Progenitor cell of endocrine pancreas (in vitro differentiated cells): ENCODE results near the gene ST8SIA5. TPM values are rescaled to one million over a fixed set of nuclear protein-coding genes. Genes with fewer than 3 reads are reported as not detected.

Experiments
- DNase-seq: peaks from one replicate; pipeline ENCODE4 v3.0.0; 2021; ENCODE audit warnings: low spot score; ENCODE audit not compliant: unreplicated experiment
- H3K27ac Mint-ChIP-seq: 2 replicates; pipeline ENCODE4 v1.8.0; 2021; ENCODE audit warnings: mild to moderate bottlenecking, moderate library complexity, mixed read lengths
- H3K27me3 Mint-ChIP-seq: 2 replicates; pipeline ENCODE4 v1.8.0; 2021; ENCODE audit warnings: mixed read lengths
- H3K36me3 Mint-ChIP-seq: 2 replicates; pipeline ENCODE4 v1.8.0; 2022; ENCODE audit warnings: mixed read lengths; ENCODE audit not compliant: insufficient read depth
- H3K4me1 Mint-ChIP-seq: 2 replicates; pipeline ENCODE4 v1.8.0; 2021; ENCODE audit warnings: low read depth, mixed read lengths
- H3K4me3 Mint-ChIP-seq: 2 replicates; pipeline ENCODE4 v1.8.0; 2021; ENCODE audit warnings: low read depth, mild to moderate bottlenecking, moderate library complexity, mixed read lengths
- H3K9me3 Mint-ChIP-seq: 2 replicates; pipeline ENCODE4 v1.8.0; 2021; ENCODE audit warnings: low read depth, mixed read lengths
- total RNA-seq: library from RNA; stranded (reverse); gene quantifications from 2 replicates; pipeline ENCODE4 v1.2.1, GENCODE V29; 2021
- TF ChIP-seq, protein P1 (sequence below): fragments of 200-600 bp; sonication (generic); IDR thresholded peaks from one replicate; pipeline ENCODE4 v1.5.0; 2021; ENCODE audit warnings: antibody characterized with exemption, mild to moderate bottlenecking; ENCODE audit not compliant: unreplicated experiment

The ST8SIA5 gene
- total RNA-seq, 1 donor from 2014 or later: 5.3 TPM

DNA sequence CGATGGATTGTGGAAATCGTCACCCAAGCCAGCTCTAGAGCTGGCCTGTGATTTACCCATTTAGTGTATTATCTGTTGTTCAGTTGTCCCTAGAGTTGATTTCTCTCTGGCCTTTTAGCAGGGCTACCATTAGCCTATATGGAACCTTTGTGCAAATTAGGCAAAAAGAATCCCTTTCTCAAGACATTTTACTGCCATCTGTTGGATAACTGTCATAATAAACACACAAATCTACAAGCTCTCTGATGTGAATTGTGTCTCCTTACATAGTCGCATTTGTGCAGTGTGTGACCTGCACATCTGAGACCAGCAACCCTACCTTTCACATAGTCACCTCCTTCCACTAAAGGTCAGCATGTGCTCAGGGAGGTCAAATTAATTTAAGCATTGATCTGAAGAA, 133.9 kb downstream of the ST8SIA5 start:
- Mint-ChIP-seq H3K27me3 (peaks cover 13% of the 10 kb centered on the region), H3K9me3 (no peaks in the 10 kb centered on the region), H3K4me3 (no peak overlapping the region), H3K36me3 (no peaks in the 10 kb centered on the region), H3K4me1 (peaks cover 3% of the 10 kb centered on the region), H3K27ac (no peak overlapping the region)
- no peak for DNase-seq
- TF ChIP-seq, protein P1, sequence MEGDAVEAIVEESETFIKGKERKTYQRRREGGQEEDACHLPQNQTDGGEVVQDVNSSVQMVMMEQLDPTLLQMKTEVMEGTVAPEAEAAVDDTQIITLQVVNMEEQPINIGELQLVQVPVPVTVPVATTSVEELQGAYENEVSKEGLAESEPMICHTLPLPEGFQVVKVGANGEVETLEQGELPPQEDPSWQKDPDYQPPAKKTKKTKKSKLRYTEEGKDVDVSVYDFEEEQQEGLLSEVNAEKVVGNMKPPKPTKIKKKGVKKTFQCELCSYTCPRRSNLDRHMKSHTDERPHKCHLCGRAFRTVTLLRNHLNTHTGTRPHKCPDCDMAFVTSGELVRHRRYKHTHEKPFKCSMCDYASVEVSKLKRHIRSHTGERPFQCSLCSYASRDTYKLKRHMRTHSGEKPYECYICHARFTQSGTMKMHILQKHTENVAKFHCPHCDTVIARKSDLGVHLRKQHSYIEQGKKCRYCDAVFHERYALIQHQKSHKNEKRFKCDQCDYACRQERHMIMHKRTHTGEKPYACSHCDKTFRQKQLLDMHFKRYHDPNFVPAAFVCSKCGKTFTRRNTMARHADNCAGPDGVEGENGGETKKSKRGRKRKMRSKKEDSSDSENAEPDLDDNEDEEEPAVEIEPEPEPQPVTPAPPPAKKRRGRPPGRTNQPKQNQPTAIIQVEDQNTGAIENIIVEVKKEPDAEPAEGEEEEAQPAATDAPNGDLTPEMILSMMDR: no peak

DNA sequence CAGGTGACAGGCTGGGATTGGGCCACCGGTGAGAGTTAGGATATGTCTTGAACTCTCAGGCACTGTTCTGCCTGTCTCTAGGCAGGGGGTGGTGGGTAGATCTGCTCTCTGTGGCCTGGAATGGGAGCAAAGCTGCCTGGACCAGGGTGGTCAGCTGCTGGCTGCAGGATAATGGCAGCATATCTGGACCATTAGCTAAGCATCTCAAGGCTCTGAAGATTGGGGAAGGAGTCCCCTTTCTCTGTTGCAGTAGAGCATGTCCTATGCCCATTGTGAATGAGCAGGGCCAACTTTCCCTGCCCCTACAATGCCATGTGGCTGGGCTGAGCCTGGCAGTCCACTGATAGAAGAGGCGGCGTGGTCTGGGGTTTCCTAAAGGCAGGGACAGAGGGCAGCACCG, 134.4 kb downstream of the ST8SIA5 start:
- no peak for DNase-seq
- H3K9me3 Mint-ChIP-seq: no peaks in the 10 kb centered on the region
- TF ChIP-seq, protein P1: no peak
- peaks cover 11% of the 10 kb centered on the region for H3K27me3 Mint-ChIP-seq
- H3K27ac Mint-ChIP-seq: no peak overlapping the region
- H3K36me3 Mint-ChIP-seq: no peaks in the 10 kb centered on the region
- H3K4me3 Mint-ChIP-seq: no peak overlapping the region
- peaks cover 3% of the 10 kb centered on the region for H3K4me1 Mint-ChIP-seq

DNA sequence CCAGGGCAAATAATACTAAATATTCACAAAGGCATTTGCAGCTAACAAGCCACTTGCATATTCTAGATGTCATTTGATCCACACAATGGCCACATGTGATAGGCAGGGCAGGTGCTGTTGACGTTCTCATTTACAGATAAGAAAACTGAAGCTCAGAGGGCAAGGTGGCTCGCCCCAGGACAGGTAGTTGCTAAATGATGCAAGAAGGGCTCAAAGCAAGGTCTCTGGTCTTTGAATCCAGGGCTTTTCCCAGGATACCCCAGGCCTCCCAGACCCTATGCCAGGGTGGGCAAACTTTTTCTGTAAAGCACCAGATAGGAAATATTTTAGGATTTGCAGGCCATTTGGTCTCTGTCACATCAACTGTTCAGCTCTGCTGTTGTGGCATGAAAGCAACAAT, 135.0 kb downstream of the ST8SIA5 start:
- Mint-ChIP-seq H3K4me3 (no peak overlapping the region), H3K27me3 (peaks cover 7% of the 10 kb centered on the region), H3K27ac (no peak overlapping the region), H3K4me1 (peaks cover 3% of the 10 kb centered on the region), H3K36me3 (no peaks in the 10 kb centered on the region), H3K9me3 (no peaks in the 10 kb centered on the region)
- TF ChIP-seq, protein P1: no peak
- no peak for DNase-seq

DNA sequence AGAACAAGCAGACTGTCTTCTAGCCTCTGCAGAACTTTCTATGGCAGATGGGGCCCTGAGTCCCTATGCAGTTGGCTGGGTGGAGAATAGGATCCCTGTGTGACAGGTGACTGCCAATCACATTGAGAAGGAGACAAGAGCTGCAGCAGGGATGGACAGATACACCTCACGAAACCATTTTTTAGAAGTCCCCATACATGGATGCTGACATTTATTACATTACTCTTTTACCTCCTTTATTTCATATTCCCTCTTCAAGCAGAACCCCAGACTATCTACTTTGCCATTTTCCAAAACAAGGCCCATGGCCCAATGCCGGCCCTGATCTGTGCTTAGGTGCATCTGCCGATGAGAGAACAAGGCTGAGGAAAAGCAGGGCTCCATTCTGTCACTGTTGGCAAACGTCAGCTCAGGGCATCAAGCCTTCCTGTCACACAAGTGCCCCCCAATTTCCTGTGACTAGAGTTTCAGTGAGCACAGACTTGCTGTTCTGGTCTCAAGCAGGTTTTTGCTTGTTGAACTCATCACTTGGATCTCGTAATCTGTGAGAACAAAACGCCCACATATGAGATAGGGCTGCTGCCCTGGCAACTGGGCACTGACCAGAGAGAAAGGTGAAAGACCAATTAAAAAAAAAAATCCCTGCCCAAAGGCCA, 135.6 kb downstream of the ST8SIA5 start:
- TF ChIP-seq, protein P1: no peak
- peaks cover 3% of the 10 kb centered on the region for H3K4me1 Mint-ChIP-seq
- no peak overlapping the region for H3K27ac Mint-ChIP-seq
- peaks cover 4% of the 10 kb centered on the region for H3K27me3 Mint-ChIP-seq
- no peak for DNase-seq
- H3K4me3 Mint-ChIP-seq: no peak overlapping the region
- no peaks in the 10 kb centered on the region for H3K9me3 Mint-ChIP-seq
- H3K36me3 Mint-ChIP-seq: no peaks in the 10 kb centered on the region

DNA sequence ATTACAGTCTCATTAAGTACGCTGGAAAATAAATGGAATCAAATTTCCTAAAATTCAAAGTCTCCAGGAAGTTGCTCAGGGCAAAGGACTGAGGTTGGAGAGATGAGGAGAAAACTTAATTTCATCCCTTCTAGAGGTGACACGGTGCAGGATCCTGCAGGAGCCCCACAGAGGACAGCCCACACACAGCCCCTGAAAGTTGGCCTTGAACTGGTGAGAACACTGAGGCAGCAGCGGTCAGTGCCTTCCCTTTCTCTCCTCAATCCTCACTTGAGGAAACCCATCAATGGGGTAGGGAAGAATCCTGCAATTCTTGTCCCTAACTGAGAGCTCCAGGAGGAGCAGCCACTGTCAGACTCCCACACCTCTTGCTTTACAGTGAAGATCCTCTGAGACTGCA, 137.3 kb downstream of the ST8SIA5 start:
- peaks cover 3% of the 10 kb centered on the region for H3K4me1 Mint-ChIP-seq
- H3K9me3 Mint-ChIP-seq: no peaks in the 10 kb centered on the region

More for the DNA sequence above, 137.3 kb downstream of the ST8SIA5 start:
- no peak for DNase-seq
- TF ChIP-seq, protein P1: no peak
- H3K4me3 Mint-ChIP-seq: no peak overlapping the region
- no peak overlapping the region for H3K27ac Mint-ChIP-seq
- H3K27me3 Mint-ChIP-seq: peaks cover 2% of the 10 kb centered on the region
- no peaks in the 10 kb centered on the region for H3K36me3 Mint-ChIP-seq

Other genes with a start within 250 kb of the ST8SIA5 start
- 0.33 and 0.36 TPM in 2 replicates for gene LOXHD1, start 99.8 kb downstream of the ST8SIA5 start, total RNA-seq
- gene PIAS2, start 160.5 kb upstream of the ST8SIA5 start, total RNA-seq: 36.3 and 42.6 TPM in 2 replicates
- 6.1 and 8.0 TPM in 2 replicates for gene KATNAL2, start 160.5 kb upstream of the ST8SIA5 start, total RNA-seq